ENCODE measurements around the gene NLRC3. TPM values are rescaled to one million over a fixed set of nuclear protein-coding genes. Genes with fewer than 3 reads are reported as not detected.

The NLRC3 gene
- polyA plus RNA-seq, 1 of the 3 experiments (the other 2 are of a cell fraction) = not detected

DNA sequence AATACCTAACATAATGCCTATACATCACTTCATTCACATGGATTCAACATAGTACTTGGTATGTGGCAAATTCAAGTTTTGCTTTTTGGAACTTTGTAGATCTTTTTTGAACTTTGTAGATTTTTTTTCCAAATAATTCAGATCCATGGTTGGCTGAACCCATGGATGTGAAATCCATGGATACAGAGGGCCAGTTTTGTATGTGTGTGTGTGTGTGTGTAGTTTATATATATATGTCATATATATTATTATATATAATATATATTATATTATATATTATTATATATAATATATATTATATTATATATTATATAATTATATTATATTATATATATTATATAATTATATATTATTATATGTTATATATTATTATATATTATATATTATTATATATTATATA is 48.0 kb downstream of the NLRC3 start:
- no peak overlapping the region for H2AFZ ChIP-seq (ENCODE audit: low read depth)
- no peak overlapping the region for H3K4me3 ChIP-seq (ENCODE audit: low read depth in 2 of 2, low read length in 1 of 2)
- no peak overlapping the region for H3K4me2 ChIP-seq
- ChIA-PET POLR2A (no interaction called here), CTCF (no interaction called here)
- H4K20me1 ChIP-seq (ENCODE audit: insufficient read depth) = no peaks in the 10 kb centered on the region
- H3K9me2 ChIP-seq = no peaks in the 10 kb centered on the region
- H3K4me1 ChIP-seq (ENCODE audit: control insufficient read depth in 1 of 2, insufficient read depth in 2 of 2, low read depth in 1 of 2, low read length in 1 of 2) = no peaks in the 10 kb centered on the region
- H3F3A ChIP-seq (replicated peaks; ENCODE audit: insufficient read depth) = peaks cover 6% of the 10 kb centered on the region
- H3K79me2 ChIP-seq (ENCODE audit: insufficient read depth) = no peaks in the 10 kb centered on the region
- DNase-seq = no peak
- H3K36me3 ChIP-seq (replicated peaks in 1 of 2; ENCODE audit: control insufficient read depth in 1 of 2, insufficient read depth in 2 of 2, low read length in 1 of 2) = peaks cover 27 to 51% of the 10 kb centered on the region in 2 experiments
- H3K27me3 ChIP-seq (ENCODE audit: insufficient read depth) = no peaks in the 10 kb centered on the region
- no peak overlapping the region for H3K27ac ChIP-seq (ENCODE audit: low read depth in 2 of 2, low read length in 1 of 2)
- H3K9ac ChIP-seq = no peak overlapping the region
- no peaks in the 10 kb centered on the region for H3K9me3 ChIP-seq
- TF ChIP-seq GATA2 (CRISPR knock-in tag; IDR thresholded peaks at IDR 0.05) (no peak), JUND (IDR thresholded peaks at IDR 0.05) (no peak), EZH2phosphoT487 (IDR thresholded peaks at IDR 0.05; ENCODE audit: borderline replicate concordance, low read depth) (no peak), ELF1 (IDR thresholded peaks at IDR 0.05) (no peak), EP300 (IDR thresholded peaks at IDR 0.05; ENCODE audit: borderline replicate concordance in 1 of 2, low read depth in 1 of 2, low read length in 1 of 2) (no peak), RCOR1 (IDR thresholded peaks at IDR 0.05; ENCODE audit: low read length) (no peak), TAF1 (IDR thresholded peaks at IDR 0.05; ENCODE audit: borderline replicate concordance, low read depth, low read length) (no peak), CHD2 (IDR thresholded peaks at IDR 0.05; ENCODE audit: low read length, partially characterized antibody) (no peak), POLR2AphosphoS5 (IDR thresholded peaks at IDR 0.05; ENCODE audit: low read depth, low read length) (no peak), FOSL2 (IDR thresholded peaks at IDR 0.05; ENCODE audit: borderline replicate concordance, low read depth) (no peak), GABPA (IDR thresholded peaks at IDR 0.05; ENCODE audit: low read depth) (no peak), SIN3A (IDR thresholded peaks at IDR 0.05; ENCODE audit: borderline replicate concordance, low read depth, low read length) (no peak), RAD21 (IDR thresholded peaks at IDR 0.05; ENCODE audit: low read length) (no peak), YY1 (IDR thresholded peaks at IDR 0.05; ENCODE audit: low read depth) (no peak)
- TF ChIP-seq, protein P1, sequence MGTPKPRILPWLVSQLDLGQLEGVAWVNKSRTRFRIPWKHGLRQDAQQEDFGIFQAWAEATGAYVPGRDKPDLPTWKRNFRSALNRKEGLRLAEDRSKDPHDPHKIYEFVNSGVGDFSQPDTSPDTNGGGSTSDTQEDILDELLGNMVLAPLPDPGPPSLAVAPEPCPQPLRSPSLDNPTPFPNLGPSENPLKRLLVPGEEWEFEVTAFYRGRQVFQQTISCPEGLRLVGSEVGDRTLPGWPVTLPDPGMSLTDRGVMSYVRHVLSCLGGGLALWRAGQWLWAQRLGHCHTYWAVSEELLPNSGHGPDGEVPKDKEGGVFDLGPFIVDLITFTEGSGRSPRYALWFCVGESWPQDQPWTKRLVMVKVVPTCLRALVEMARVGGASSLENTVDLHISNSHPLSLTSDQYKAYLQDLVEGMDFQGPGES (IDR thresholded peaks at IDR 0.05; ENCODE audit: low read depth, low read length) = no peak
- TF ChIP-seq, protein P2, sequence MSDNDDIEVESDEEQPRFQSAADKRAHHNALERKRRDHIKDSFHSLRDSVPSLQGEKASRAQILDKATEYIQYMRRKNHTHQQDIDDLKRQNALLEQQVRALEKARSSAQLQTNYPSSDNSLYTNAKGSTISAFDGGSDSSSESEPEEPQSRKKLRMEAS (IDR thresholded peaks at IDR 0.05; ENCODE audit: low read depth) = no peak
- TF ChIP-seq, protein P3, sequence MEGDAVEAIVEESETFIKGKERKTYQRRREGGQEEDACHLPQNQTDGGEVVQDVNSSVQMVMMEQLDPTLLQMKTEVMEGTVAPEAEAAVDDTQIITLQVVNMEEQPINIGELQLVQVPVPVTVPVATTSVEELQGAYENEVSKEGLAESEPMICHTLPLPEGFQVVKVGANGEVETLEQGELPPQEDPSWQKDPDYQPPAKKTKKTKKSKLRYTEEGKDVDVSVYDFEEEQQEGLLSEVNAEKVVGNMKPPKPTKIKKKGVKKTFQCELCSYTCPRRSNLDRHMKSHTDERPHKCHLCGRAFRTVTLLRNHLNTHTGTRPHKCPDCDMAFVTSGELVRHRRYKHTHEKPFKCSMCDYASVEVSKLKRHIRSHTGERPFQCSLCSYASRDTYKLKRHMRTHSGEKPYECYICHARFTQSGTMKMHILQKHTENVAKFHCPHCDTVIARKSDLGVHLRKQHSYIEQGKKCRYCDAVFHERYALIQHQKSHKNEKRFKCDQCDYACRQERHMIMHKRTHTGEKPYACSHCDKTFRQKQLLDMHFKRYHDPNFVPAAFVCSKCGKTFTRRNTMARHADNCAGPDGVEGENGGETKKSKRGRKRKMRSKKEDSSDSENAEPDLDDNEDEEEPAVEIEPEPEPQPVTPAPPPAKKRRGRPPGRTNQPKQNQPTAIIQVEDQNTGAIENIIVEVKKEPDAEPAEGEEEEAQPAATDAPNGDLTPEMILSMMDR (IDR thresholded peaks at IDR 0.05) = no peak

DNA sequence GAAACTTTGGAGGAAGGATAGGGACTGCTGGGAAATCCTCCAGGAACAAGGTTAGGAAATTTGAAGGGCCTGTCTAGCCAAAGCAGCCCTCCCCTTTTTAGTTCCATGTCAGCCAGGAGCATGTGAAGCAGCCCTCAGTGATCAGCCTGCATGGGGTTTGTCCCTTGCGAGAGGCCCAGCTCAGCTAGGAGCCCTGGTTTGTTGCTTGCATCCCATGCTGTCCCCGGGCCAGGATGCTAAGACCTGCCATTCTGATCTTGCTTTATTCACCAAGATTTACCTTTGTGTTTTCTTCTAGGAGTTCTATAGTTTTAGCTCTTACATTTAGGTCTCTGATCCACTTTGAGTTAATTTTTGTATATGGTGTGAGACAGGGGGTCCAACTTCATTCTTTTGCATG is 48.8 kb downstream of the NLRC3 start:
- Histone ChIP-seq H3K4me2 (no peak overlapping the region), H3K27me3 (ENCODE audit: insufficient read depth) (no peaks in the 10 kb centered on the region), H3K9me2 (no peaks in the 10 kb centered on the region), H3K4me3 (ENCODE audit: low read depth in 2 of 2, low read length in 1 of 2) (no peak overlapping the region), H3K27ac (ENCODE audit: low read depth in 2 of 2, low read length in 1 of 2) (no peak overlapping the region), H3K9ac (no peak overlapping the region), H3K9me3 (no peaks in the 10 kb centered on the region), H3F3A (replicated peaks; ENCODE audit: insufficient read depth) (peaks cover 6% of the 10 kb centered on the region), H3K4me1 (ENCODE audit: control insufficient read depth in 1 of 2, insufficient read depth in 2 of 2, low read depth in 1 of 2, low read length in 1 of 2) (no peaks in the 10 kb centered on the region), H2AFZ (ENCODE audit: low read depth) (no peak overlapping the region), H4K20me1 (ENCODE audit: insufficient read depth) (no peaks in the 10 kb centered on the region), H3K79me2 (ENCODE audit: insufficient read depth) (no peaks in the 10 kb centered on the region), H3K36me3 (replicated peaks in 1 of 2; ENCODE audit: control insufficient read depth in 1 of 2, insufficient read depth in 2 of 2, low read length in 1 of 2) (peaks cover 27 to 48% of the 10 kb centered on the region in 2 experiments)
- ChIA-PET CTCF (no interaction called here), POLR2A (no interaction called here)
- 100% methylated on average over 1 of the region's 2 CpGs for WGBS (ENCODE audit: low lambda C conversion rate)
- no peak for DNase-seq
- TF ChIP-seq, protein P3 (IDR thresholded peaks at IDR 0.05) = no peak
- TF ChIP-seq GATA2 (CRISPR knock-in tag; IDR thresholded peaks at IDR 0.05) (no peak), RFX5 (IDR thresholded peaks at IDR 0.05; ENCODE audit: low read length) (no peak), MEF2A (IDR thresholded peaks at IDR 0.05; ENCODE audit: borderline replicate concordance, low read depth) (no peak), TAF1 (IDR thresholded peaks at IDR 0.05; ENCODE audit: borderline replicate concordance, low read depth, low read length) (no peak), NFIC (IDR thresholded peaks at IDR 0.05; ENCODE audit: borderline replicate concordance) (no peak), TEAD4 (IDR thresholded peaks at IDR 0.05; ENCODE audit: borderline replicate concordance, insufficient read depth) (no peak), POLR2AphosphoS5 (IDR thresholded peaks at IDR 0.05; ENCODE audit: low read depth, low read length) (no peak), RAD21 (IDR thresholded peaks at IDR 0.05; ENCODE audit: low read length) (no peak), CHD2 (IDR thresholded peaks at IDR 0.05; ENCODE audit: low read length, partially characterized antibody) (no peak)
- TF ChIP-seq, protein P4, sequence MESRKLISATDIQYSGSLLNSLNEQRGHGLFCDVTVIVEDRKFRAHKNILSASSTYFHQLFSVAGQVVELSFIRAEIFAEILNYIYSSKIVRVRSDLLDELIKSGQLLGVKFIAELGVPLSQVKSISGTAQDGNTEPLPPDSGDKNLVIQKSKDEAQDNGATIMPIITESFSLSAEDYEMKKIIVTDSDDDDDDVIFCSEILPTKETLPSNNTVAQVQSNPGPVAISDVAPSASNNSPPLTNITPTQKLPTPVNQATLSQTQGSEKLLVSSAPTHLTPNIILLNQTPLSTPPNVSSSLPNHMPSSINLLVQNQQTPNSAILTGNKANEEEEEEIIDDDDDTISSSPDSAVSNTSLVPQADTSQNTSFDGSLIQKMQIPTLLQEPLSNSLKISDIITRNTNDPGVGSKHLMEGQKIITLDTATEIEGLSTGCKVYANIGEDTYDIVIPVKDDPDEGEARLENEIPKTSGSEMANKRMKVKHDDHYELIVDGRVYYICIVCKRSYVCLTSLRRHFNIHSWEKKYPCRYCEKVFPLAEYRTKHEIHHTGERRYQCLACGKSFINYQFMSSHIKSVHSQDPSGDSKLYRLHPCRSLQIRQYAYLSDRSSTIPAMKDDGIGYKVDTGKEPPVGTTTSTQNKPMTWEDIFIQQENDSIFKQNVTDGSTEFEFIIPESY (IDR thresholded peaks at IDR 0.05; ENCODE audit: borderline replicate concordance, low read depth) = no peak
